Body of pancreas (tissue), 4 donors: Measurements from ENCODE around the gene IL12B. TPM values are rescaled to one million over a fixed set of nuclear protein-coding genes. Genes with fewer than 3 reads are reported as not detected.

Experiments
- ATAC-seq: fragments of 150-250 bp; one replicate; pipeline ENCODE4 v1.9.1; 2016
- DNase-seq, 4 donors: peaks; one replicate each; pipeline ENCODE4 v3.0.0-alpha.2; 2019
- H3K27ac ChIP-seq, 4 donors: fragments of 200-600 bp; sonication (generic); 1 replicate in 3 of 4; 2 replicates in 1 of 4; pipeline versions ENCODE4 v1.5.1 to v1.6.1; 2016 to 2019; ENCODE audit warnings: mild to moderate bottlenecking in 1 of 4, mixed read lengths in 1 of 4, moderate library complexity in 1 of 4
- H3K27me3 ChIP-seq, 2 donors: fragments of 200-600 bp; sonication (generic); one replicate each; pipeline ENCODE4 v1.6.0; 2016; ENCODE audit warnings: mild to moderate bottlenecking in 1 of 2
- H3K36me3 ChIP-seq, 2 donors: fragments of 200-600 bp; sonication (generic); replicated peaks in 1 of 2; 2 replicates each; pipeline ENCODE4 v1.5.1; 2016; ENCODE audit warnings: low read depth in 2 of 2; ENCODE audit not compliant: insufficient read depth in 1 of 2
- H3K4me1 ChIP-seq: fragments of 200-600 bp; sonication (generic); one replicate; pipeline ENCODE4 v1.6.0; 2016
- H3K4me3 ChIP-seq, 2 donors: fragments of 200-600 bp; sonication (generic); 1 replicate in 1 of 2; 2 replicates in 1 of 2; pipeline ENCODE4 v1.5.1; 2016 to 2019
- H3K9me3 ChIP-seq, 3 donors: fragments of 200-600 bp; sonication (generic); 1 replicate in 2 of 3; 2 replicates in 1 of 3; pipeline ENCODE4 v1.5.1; 2016
- CTCF ChIP-seq, 7 experiments: fragments of 450-650 bp in 4 of 7; fragments of 200-600 bp in 3 of 7; sonication (generic) in 3 of 7; IDR thresholded peaks; one replicate each; pipeline ENCODE4 v1.5.1; 2016 to 2019; ENCODE audit warnings: antibody characterized with exemption in 7 of 7
- POLR2A ChIP-seq, 3 donors: fragments of 450-650 bp; IDR thresholded peaks; one replicate each; pipeline ENCODE4 v1.6.1; 2016; ENCODE audit warnings: antibody characterized with exemption in 3 of 3, mild to moderate bottlenecking in 2 of 3
- WGBS, 2 donors: methylation state at CpG; one replicate each; pipeline ENCODE4 v1.1.5; 2017; 5-methylcytosine and 5-hydroxymethylcytosine counted together
- intact Hi-C: fragments of 100-400 bp; cut with DNase I; formaldehyde crosslinking; loops from one replicate; pipeline ENCODE4 v1.15.1; 2023
- total RNA-seq, 2 donors: library from RNA; depleted of rRNA; stranded (reverse); fragments of >200 nt; gene quantifications; one replicate each; pipeline ENCODE4 v1.1.0, GENCODE V29; 2016

The IL12B gene
- total RNA-seq, 2 donors from 2014 or later, result not detected

GRCh38 chr5:159332800-159333544, 2.7 kb upstream of the IL12B start:
- ATAC-seq, result no peak
- 74 to 86% methylated on average over 5 to 6 of the region's 6 CpGs for WGBS, 2 donors
- intact Hi-C loops, result no loop called here

GRCh38 chr5:159331093-159331973, 1.0 kb upstream of the IL12B start:
- H3K4me1 ChIP-seq, result peaks cover 8% of the 10 kb centered on the region
- no peak overlapping the region for H3K27ac ChIP-seq
- H3K9me3 ChIP-seq, result no peaks in the 10 kb centered on the region
- H3K4me3 ChIP-seq, result no peak overlapping the region
- intact Hi-C loops, result no loop called here
- no peaks in the 10 kb centered on the region for H3K36me3 ChIP-seq
- peak; percentile 50 to 68 (median 54) for DNase-seq
- peaks cover 0 to 8% of the 10 kb centered on the region in 2 donors for H3K27me3 ChIP-seq
- 5 to 15% methylated on average over 19 to 50 of the region's 50 CpGs for WGBS, 2 donors
- TF ChIP-seq POLR2A (IDR thresholded peaks at IDR 0.05) (no peak), CTCF (IDR thresholded peaks at IDR 0.05) (peak; percentile 26 to 54 (median 50))
- peak; percentile 69 for ATAC-seq

More at GRCh38 chr5:159332800-159333544, 2.7 kb upstream of the IL12B start:
- Histone ChIP-seq H3K27me3 (peaks cover 0 to 8% of the 10 kb centered on the region in 2 donors), H3K4me1 (peaks cover 8% of the 10 kb centered on the region), H3K9me3 (no peaks in the 10 kb centered on the region), H3K4me3 (no peak overlapping the region), H3K27ac (no peak overlapping the region), H3K36me3 (no peaks in the 10 kb centered on the region)
- TF ChIP-seq CTCF (IDR thresholded peaks at IDR 0.05) (no peak), POLR2A (IDR thresholded peaks at IDR 0.05) (no peak)
- DNase-seq, result no peak

GRCh38 chr5:159324986-159325385, 5.3 kb downstream of the IL12B start:
- Histone ChIP-seq H3K27ac (no peak overlapping the region), H3K36me3 (no peaks in the 10 kb centered on the region), H3K4me1 (no peaks in the 10 kb centered on the region), H3K9me3 (no peaks in the 10 kb centered on the region), H3K27me3 (no peaks in the 10 kb centered on the region), H3K4me3 (no peak overlapping the region)
- intact Hi-C loops, result no loop called here
- no peak for DNase-seq
- no peak for TF ChIP-seq POLR2A (IDR thresholded peaks at IDR 0.05)
- TF ChIP-seq CTCF (IDR thresholded peaks at IDR 0.05), result no peak
- ATAC-seq, result no peak
- WGBS, 2 donors, result 59 to 73% methylated on average over 4 of the region's 4 CpGs

GRCh38 chr5:159324102-159324755, 6.1 kb downstream of the IL12B start:
- no peaks in the 10 kb centered on the region for H3K36me3 ChIP-seq
- no peak for ATAC-seq
- intact Hi-C loops, result no loop called here
- WGBS, 2 donors, result 83 to 90% methylated on average over 3 of the region's 3 CpGs
- H3K27ac ChIP-seq, result no peak overlapping the region
- no peaks in the 10 kb centered on the region for H3K9me3 ChIP-seq
- no peak for DNase-seq
- TF ChIP-seq CTCF (IDR thresholded peaks at IDR 0.05) (no peak), POLR2A (IDR thresholded peaks at IDR 0.05) (no peak)
- H3K4me1 ChIP-seq, result no peaks in the 10 kb centered on the region
- H3K4me3 ChIP-seq, result no peak overlapping the region
- no peaks in the 10 kb centered on the region for H3K27me3 ChIP-seq
